Ishikawa (cell line): Measurements from ENCODE around the gene MAP3K4.

Source experiments
- CEBPB ChIP-seq: IDR thresholded peaks from 2 replicates; pipeline ENCODE4 v1.6.1; 2012
- CREB1 ChIP-seq: IDR thresholded peaks from 2 replicates; pipeline ENCODE4 v1.6.1; 2012; ENCODE audit warnings: low read depth
- EP300 ChIP-seq: IDR thresholded peaks from 2 replicates; pipeline ENCODE4 v1.6.1; 2012; ENCODE audit warnings: borderline replicate concordance
- NFIC ChIP-seq: IDR thresholded peaks from 2 replicates; pipeline ENCODE4 v1.6.1; 2012
- RAD21 ChIP-seq: IDR thresholded peaks from 2 replicates; pipeline ENCODE4 v1.6.1; 2012; ENCODE audit warnings: low read depth
- TAF1 ChIP-seq: IDR thresholded peaks from 2 replicates; pipeline ENCODE4 v1.6.1; 2012; ENCODE audit warnings: low read depth, mild to moderate bottlenecking
- TCF12 ChIP-seq: IDR thresholded peaks from 2 replicates; pipeline ENCODE4 v1.6.1; 2012; ENCODE audit warnings: low read depth
- TEAD4 ChIP-seq: IDR thresholded peaks from 2 replicates; pipeline ENCODE4 v1.6.1; 2012
- YY1 ChIP-seq: IDR thresholded peaks from 2 replicates; pipeline ENCODE4 v1.6.1; 2012; ENCODE audit warnings: low read depth
- ZBTB7A ChIP-seq: IDR thresholded peaks from 2 replicates; pipeline ENCODE4 v1.6.1; 2012; ENCODE audit warnings: low read depth
- TF ChIP-seq, protein P1 (sequence below): IDR thresholded peaks from 2 replicates; pipeline ENCODE4 v1.6.1; 2012; ENCODE audit warnings: low read depth, mild to moderate bottlenecking
- TF ChIP-seq, protein P2 (sequence below): IDR thresholded peaks from 2 replicates; pipeline ENCODE4 v1.6.1; 2012
- TF ChIP-seq, protein P3 (sequence below): IDR thresholded peaks from 2 replicates; pipeline ENCODE4 v1.6.1; 2012

- TF ChIP-seq EP300 (no peak), TAF1 (no peak), ZBTB7A (no peak), CEBPB (no peak), TEAD4 (no peak), TCF12 (no peak), RAD21 (no peak), CREB1 (no peak), YY1 (no peak), NFIC (no peak)
- TF ChIP-seq, protein P1, sequence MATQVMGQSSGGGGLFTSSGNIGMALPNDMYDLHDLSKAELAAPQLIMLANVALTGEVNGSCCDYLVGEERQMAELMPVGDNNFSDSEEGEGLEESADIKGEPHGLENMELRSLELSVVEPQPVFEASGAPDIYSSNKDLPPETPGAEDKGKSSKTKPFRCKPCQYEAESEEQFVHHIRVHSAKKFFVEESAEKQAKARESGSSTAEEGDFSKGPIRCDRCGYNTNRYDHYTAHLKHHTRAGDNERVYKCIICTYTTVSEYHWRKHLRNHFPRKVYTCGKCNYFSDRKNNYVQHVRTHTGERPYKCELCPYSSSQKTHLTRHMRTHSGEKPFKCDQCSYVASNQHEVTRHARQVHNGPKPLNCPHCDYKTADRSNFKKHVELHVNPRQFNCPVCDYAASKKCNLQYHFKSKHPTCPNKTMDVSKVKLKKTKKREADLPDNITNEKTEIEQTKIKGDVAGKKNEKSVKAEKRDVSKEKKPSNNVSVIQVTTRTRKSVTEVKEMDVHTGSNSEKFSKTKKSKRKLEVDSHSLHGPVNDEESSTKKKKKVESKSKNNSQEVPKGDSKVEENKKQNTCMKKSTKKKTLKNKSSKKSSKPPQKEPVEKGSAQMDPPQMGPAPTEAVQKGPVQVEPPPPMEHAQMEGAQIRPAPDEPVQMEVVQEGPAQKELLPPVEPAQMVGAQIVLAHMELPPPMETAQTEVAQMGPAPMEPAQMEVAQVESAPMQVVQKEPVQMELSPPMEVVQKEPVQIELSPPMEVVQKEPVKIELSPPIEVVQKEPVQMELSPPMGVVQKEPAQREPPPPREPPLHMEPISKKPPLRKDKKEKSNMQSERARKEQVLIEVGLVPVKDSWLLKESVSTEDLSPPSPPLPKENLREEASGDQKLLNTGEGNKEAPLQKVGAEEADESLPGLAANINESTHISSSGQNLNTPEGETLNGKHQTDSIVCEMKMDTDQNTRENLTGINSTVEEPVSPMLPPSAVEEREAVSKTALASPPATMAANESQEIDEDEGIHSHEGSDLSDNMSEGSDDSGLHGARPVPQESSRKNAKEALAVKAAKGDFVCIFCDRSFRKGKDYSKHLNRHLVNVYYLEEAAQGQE = no peak
- TF ChIP-seq, protein P2, sequence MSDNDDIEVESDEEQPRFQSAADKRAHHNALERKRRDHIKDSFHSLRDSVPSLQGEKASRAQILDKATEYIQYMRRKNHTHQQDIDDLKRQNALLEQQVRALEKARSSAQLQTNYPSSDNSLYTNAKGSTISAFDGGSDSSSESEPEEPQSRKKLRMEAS = no peak
- TF ChIP-seq, protein P3, sequence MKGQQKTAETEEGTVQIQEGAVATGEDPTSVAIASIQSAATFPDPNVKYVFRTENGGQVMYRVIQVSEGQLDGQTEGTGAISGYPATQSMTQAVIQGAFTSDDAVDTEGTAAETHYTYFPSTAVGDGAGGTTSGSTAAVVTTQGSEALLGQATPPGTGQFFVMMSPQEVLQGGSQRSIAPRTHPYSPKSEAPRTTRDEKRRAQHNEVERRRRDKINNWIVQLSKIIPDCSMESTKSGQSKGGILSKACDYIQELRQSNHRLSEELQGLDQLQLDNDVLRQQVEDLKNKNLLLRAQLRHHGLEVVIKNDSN = no peak
Measured at GRCh38 chr6:160975162-160975561, 16.4 kb upstream of the MAP3K4 start.
